ENCODE measurements around the gene RGMB.

RGMB gene

DNA sequence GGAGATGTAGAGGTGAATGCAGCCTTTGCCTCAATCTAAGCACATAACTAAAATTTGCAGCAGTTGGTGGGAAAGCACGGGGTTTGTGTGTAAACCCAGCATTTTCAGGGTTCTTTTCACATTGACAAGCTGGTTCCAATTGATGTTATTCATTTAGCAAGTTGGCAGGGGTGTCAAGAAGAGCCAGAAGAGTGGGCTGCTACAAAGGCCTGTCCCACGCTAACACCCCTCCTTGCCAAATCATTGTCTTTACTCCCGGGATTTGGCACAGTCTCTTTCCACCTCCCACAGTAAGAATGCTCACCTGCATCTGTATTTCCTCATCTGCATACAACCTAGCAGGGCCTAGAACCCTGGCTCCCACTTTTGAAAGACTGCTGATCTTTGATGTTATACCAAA, 11.8 kb downstream of the RGMB start:
- no peak for DNase-seq (ENCODE audit: low read depth in 2 of 2)

DNA sequence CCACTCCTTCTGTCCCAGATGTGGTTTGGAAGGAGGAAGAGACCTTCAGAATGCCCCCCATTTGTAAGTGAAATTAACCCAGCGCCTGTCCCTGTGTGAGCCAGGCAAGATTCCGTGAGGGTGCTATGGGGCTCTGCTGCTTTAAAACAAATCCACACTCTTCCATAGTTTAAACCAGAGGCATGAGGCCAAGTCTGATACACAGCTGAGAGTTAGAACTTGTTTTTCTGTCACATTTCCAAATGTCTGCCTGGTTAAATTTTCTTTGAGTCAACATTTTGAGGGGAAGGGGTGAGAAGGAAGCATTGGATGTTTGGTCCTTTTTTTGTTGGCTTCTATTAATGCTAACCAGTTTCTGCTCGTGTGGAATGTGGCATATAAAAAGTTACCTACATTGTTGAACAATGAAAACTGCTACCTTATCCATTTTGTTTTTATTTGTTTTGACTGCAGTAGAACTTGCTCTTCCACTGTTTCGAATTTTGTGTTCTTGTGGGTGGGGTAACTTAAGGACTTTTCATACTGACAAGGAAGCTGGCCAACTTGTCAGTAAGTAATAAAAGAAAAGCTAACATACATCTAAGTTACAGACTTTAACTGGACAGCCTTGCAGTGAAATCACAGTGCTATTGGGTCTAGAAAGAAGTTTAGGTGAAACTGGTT, 12.9 kb downstream of the RGMB start:
- DNase-seq (ENCODE audit: low read depth in 2 of 2): no peak

DNA sequence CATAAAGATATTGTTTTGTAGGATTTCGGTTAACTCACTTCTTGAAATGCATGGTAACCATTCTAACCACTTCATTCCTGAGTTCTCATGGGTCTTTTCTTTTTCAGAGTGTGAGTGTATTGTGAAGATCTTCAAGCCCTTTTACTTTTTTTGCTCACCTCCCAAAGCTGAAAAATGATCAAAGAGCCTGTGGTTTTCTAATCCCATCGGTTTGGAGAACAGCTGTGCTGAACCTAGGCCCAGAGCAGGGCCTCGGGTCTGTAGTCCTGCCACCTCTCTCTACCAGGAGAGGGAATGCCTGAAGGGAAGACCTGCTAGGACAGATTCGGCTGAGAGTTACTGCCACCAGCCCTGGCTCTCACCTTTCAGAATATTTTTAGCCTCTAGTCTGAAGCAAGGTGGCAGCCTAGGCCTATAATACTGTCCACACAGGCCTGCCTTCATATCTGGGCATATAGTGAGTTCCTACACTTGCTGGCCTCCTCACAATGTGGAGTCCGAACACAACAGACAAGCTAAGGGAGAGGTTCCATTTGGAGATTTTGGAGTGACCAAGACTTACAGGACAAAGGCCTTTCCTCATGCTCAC, 13.8 kb downstream of the RGMB start:
- no peak for DNase-seq (ENCODE audit: low read depth in 2 of 2)

- no peak for DNase-seq (ENCODE audit: low read depth in 2 of 2)
These were observed 15.6 kb downstream of the RGMB start for GRCh38 chr5:98789029-98789428.

GRCh38 chr5:98791001-98791519, 17.6 kb downstream of the RGMB start:
- no peak for DNase-seq (ENCODE audit: low read depth in 2 of 2)

- DNase-seq (ENCODE audit: low read depth in 2 of 2): no peak
These were observed 18.6 kb downstream of the RGMB start for GRCh38 chr5:98791898-98792580.

- no peak for DNase-seq (ENCODE audit: low read depth in 2 of 2)
These were observed 19.8 kb downstream of the RGMB start for GRCh38 chr5:98793223-98793622.

DNA sequence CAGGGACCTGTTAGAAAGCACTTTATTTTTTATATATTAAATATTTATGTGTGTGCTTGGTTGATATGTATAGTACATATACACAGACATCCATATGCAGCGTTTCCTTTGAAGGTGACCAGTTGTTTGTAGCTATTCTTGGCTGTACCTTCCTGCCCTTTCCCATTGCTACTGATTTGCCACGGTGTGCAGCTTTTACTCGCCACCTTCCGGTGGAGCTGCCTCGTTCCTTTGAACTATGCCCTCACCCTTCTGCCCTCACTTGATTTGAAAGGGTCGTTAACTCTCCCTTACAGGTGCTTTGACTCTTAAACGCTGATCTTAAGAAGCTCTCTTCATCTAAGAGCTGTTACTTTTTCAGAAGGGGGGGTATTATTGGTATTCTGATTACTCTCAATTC, 20.5 kb downstream of the RGMB start:
- no peak for DNase-seq (ENCODE audit: low read depth in 2 of 2)

DNA sequence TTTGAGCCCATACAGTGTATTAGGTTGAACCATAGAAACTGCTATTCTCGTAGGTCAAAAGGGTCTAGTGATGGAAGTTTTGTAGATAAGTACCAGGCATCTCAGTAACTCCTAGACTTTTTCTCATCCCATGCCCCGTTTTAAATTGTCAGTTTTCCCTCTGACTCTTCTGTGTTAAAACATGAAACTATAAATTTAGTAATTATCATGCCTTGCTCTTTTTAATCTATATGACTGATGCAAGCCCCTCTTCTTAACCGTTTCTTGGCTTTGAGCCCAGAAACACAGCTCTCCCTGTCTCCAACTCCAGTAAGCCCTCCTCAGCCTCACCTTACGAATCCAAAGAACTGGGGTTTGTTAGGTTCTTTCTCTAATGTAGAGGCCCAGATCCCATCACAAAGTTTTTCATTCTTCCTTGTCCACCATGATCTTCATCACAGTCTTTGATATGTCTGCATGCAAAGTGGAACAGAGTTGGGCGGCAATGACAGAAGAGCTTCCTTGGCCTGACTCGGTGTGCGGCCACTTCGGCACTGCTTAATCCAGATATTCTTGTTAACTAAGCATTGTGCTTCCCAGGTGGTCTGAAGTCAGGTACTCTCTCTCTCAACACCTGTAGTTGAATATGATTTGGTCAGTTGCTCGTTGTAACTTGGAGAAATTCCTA, 21.1 kb downstream of the RGMB start:
- no peak for DNase-seq (ENCODE audit: low read depth in 2 of 2)

DNA sequence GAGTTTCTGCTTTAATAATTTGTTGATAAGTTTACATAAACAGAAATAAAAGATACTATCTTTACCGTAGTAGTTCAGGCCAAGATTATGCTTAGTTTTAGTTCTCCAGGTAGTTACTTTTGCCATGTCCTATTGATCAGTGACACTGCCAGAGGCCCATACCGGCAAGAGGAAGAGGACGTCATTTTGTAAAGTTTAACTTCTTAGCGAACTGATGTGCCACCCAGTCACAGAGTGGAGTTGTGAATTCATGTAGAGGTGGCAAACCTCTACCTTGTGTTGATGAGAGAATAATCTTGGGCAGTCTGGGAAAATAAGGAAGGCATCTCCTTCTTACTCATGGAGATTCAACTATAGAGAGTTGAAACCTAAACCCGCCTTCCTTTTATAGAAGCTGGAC, 21.8 kb downstream of the RGMB start:
- no peak for DNase-seq (ENCODE audit: low read depth in 2 of 2)

- peak in 1 of 2 donors; percentile 48 for DNase-seq (ENCODE audit: low read depth in 2 of 2)
These were observed 22.9 kb downstream of the RGMB start for GRCh38 chr5:98796197-98796972.

DNA sequence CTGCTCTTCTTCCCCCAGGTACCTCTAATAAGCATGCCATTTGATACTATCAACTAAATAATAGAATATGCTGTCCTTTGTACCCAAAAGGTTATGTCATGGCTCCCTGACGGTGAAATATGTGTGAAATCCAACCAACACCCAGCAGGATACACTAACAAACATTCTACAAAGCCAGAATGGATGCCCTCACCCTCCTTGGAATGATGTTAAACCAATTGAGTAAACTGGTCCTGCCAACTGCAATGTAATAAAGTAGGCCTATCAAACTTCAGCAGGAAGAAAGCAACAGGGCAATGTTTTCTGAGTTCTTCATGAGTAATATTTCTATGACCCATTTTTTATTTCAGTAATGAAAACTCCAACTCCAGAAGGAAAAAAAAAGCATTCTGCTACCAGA, 24.9 kb downstream of the RGMB start:
- DNase-seq (ENCODE audit: low read depth in 2 of 2): no peak

- DNase-seq (ENCODE audit: low read depth in 2 of 2): no peak
These were observed 25.4 kb downstream of the RGMB start for GRCh38 chr5:98798847-98799246.

GRCh38 chr5:98804066-98804465, 30.6 kb downstream of the RGMB start:
- no peak for DNase-seq (ENCODE audit: low read depth in 2 of 2)

DNA sequence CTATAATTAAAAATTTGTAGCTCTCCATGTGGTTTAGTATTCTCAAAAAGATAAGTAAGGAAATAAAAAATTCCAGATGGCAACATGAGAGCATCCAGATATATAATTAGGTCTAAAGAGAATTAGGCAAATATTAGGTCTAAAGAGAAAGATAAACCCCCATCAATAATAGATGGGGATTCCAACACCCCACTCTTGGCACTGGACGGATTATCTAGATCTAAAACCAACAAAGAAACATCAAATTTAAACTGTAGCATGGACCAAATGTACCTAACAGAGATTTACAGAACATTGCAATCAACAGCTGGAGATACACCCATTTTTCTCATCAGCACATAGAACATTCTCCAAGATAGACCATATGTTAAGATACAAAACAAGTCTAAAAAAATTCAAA, 31.6 kb downstream of the RGMB start:
- no peak for DNase-seq (ENCODE audit: low read depth in 2 of 2)

DNA sequence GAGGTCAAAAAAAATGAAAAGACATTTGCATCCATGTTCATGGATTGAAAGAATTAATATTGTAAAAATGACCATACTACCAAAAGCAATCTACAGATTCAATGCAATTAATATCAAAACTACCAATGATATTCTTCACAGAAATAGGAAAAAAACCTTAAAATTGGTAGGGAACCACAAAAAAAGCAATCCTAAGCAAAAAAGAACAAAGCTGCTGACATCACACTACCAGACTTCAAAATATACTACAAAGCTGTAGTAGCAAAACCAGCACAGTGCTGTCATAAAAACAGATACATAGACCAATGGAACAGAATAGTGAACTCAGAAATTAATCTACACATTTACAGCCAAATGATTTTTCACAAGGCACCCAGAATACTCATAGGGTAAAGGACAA, 34.3 kb downstream of the RGMB start:
- no peak for DNase-seq (ENCODE audit: low read depth in 2 of 2)

DNA sequence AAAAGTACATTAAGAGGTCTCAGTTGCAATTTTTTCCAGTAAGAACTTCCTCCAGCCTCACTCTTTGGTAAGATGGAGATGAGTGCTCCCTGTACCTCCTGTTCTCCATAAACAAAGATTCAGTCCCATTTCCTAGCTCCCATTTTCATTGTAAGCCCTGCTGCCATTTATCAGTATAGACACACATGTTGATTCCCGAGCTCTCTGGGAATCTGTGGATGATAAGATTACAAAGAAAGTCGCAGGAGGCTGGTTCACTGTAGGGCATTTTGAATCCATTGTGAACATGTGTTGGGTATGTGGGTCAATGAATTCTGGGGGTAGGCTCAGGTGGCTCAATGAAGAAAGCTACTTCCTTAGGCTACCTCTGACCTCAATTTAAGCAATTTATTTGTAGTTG, 36.7 kb downstream of the RGMB start:
- DNase-seq (ENCODE audit: low read depth in 2 of 2): no peak

GRCh38 chr5:98813755-98814154, 40.3 kb downstream of the RGMB start:
- DNase-seq (ENCODE audit: low read depth in 2 of 2): no peak

GRCh38 chr5:98816582-98817222, 43.2 kb downstream of the RGMB start:
- no peak for DNase-seq (ENCODE audit: low read depth in 2 of 2)

- no peak for DNase-seq (ENCODE audit: low read depth in 2 of 2)
These were observed 52.3 kb downstream of the RGMB start for GRCh38 chr5:98825582-98826375.
